H1 (cell line): Measurements from ENCODE around the gene SERPINE2. TPM values are rescaled to one million over a fixed set of nuclear protein-coding genes. Genes with fewer than 3 reads are reported as not detected.

ENCODE experiments used
- CTCF ChIA-PET: fragments of 300-600 bp; sonication (Branson Sonifier 250); formaldehyde crosslinking; loops from one replicate; lab custom pipeline; 2021; ENCODE audit not compliant: partially characterized antibody; lab: Charles Lee
- POLR2A ChIA-PET: fragments of 300-600 bp; sonication (Branson Sonifier 250); formaldehyde crosslinking; loops from one replicate; lab custom pipeline; 2021; ENCODE audit warnings: inconsistent platforms; ENCODE audit not compliant: partially characterized antibody; lab: Charles Lee
- DNase-seq, 2 experiments: peaks; one replicate each; pipeline versions ENCODE4 v3.0.0 to v3.0.0-alpha.2; 2010 to 2022; ENCODE audit warnings: low spot score in 2 of 2, low read depth in 1 of 2, mixed read lengths in 1 of 2
- FAIRE-seq: peaks from 2 replicates; lab custom pipeline; 2011; peaks lifted over from hg19 to GRCh38; lab: Jason Lieb, UNC
- H2AFZ ChIP-seq: 2 replicates; pipeline ENCODE4 v1.8.1; 2012; ENCODE audit warnings: low read length, inconsistent platforms
- H2AK5ac ChIP-seq: 2 replicates; pipeline ENCODE4 v1.6.1; 2013; ENCODE audit warnings: low read depth, low read length
- H2BK120ac ChIP-seq: replicated peaks from 2 replicates; pipeline ENCODE3; 2013; ENCODE audit warnings: low read depth, low read length, inconsistent platforms
- H2BK12ac ChIP-seq: 2 replicates; pipeline ENCODE4 v1.6.1; 2013; ENCODE audit warnings: low read depth, low read length
- H2BK15ac ChIP-seq: 2 replicates; pipeline ENCODE4 v1.6.1; 2013; ENCODE audit warnings: low read length
- H2BK20ac ChIP-seq: 2 replicates; pipeline ENCODE4 v1.6.1; 2013; ENCODE audit warnings: low read length
- H2BK5ac ChIP-seq: 2 replicates; pipeline ENCODE4 v1.6.1; 2013; ENCODE audit warnings: low read depth, low read length
- H3K14ac ChIP-seq: 2 replicates; pipeline ENCODE4 v1.6.1; 2013; ENCODE audit warnings: inconsistent platforms; ENCODE audit not compliant: insufficient read length
- H3K18ac ChIP-seq: 2 replicates; pipeline ENCODE4 v1.6.1; 2013; ENCODE audit warnings: low read length; ENCODE audit errors: extremely low read depth
- H3K23ac ChIP-seq: 2 replicates; pipeline ENCODE4 v1.6.1; 2013; ENCODE audit warnings: inconsistent platforms; ENCODE audit not compliant: insufficient read length
- H3K23me2 ChIP-seq: 2 replicates; pipeline ENCODE4 v1.6.1; 2013; ENCODE audit warnings: low read depth, low read length
- H3K27ac ChIP-seq: 2 replicates; pipeline ENCODE4 v1.6.1; 2011; ENCODE audit warnings: low read depth, low read length, inconsistent platforms
- H3K27me3 ChIP-seq, 4 experiments: replicated peaks in 1 of 4; 1 replicate in 1 of 4; 2 replicates in 3 of 4; pipeline versions ENCODE4 v1.6.1 to v1.8.1; 2011 to 2013; ENCODE audit warnings: low read length in 3 of 4, mild to moderate bottlenecking in 3 of 4, inconsistent platforms in 2 of 4, mixed read lengths in 2 of 4, moderate library complexity in 1 of 4; ENCODE audit not compliant: control insufficient read depth in 3 of 4, insufficient read depth in 3 of 4; ENCODE audit errors: extremely low read depth in 1 of 4
- H3K36me3 ChIP-seq, 4 experiments: 2 replicates each; pipeline versions ENCODE4 v1.6.1 to v1.8.1; 2011 to 2013; ENCODE audit warnings: mild to moderate bottlenecking in 4 of 4, low read length in 3 of 4, moderate library complexity in 2 of 4, control low read depth in 1 of 4, inconsistent platforms in 1 of 4; ENCODE audit not compliant: insufficient read depth in 4 of 4, control insufficient read depth in 2 of 4
- H3K4ac ChIP-seq: replicated peaks from 2 replicates; pipeline ENCODE3; 2013; ENCODE audit warnings: low read length, low read depth, mixed read lengths, inconsistent platforms; ENCODE audit not compliant: insufficient read length
- H3K4me1 ChIP-seq, 4 experiments: replicated peaks in 1 of 4; 1 replicate in 1 of 4; 2 replicates in 3 of 4; pipeline versions ENCODE4 v1.6.1 to v1.8.1; 2011 to 2013; ENCODE audit warnings: low read length in 3 of 4, inconsistent platforms in 2 of 4, mixed read lengths in 1 of 4; ENCODE audit not compliant: insufficient read depth in 4 of 4, control insufficient read depth in 3 of 4
- H3K4me2 ChIP-seq, 2 experiments: 2 replicates each; pipeline versions ENCODE4 v1.6.1 to v1.8.1; 2011 to 2013; ENCODE audit warnings: low read depth in 2 of 2, low read length in 2 of 2, control low read depth in 1 of 2, inconsistent platforms in 1 of 2, mild to moderate bottlenecking in 1 of 2; ENCODE audit not compliant: insufficient read depth in 1 of 2
- H3K4me3 ChIP-seq, 4 experiments: fragments of 200-600, 300-600 bp in 1 of 4; sonication (generic), shearing (Covaris generic), sonication (Bioruptor Twin) in 1 of 4; 2 replicates each; pipeline versions ENCODE4 v1.5.1 to v1.8.1; 2011 to 2016; ENCODE audit warnings: low read length in 4 of 4, low read depth in 3 of 4, control low read depth in 2 of 4, inconsistent platforms in 2 of 4, mild to moderate bottlenecking in 2 of 4, mixed read lengths in 1 of 4, moderate library complexity in 1 of 4; ENCODE audit not compliant: insufficient read depth in 2 of 4; ENCODE audit errors: extremely low read depth in 1 of 4
- H3K56ac ChIP-seq: replicated peaks from 2 replicates; pipeline ENCODE3; 2013; ENCODE audit warnings: low read depth, mild to moderate bottlenecking, mixed read lengths, low read length, inconsistent platforms; ENCODE audit not compliant: insufficient read length
- H3K79me1 ChIP-seq: 2 replicates; pipeline ENCODE4 v1.6.1; 2013; ENCODE audit warnings: low read depth, low read length, control low read depth
- H3K79me2 ChIP-seq, 2 experiments: 2 replicates each; pipeline versions ENCODE4 v1.6.1 to v1.8.1; 2012 to 2013; ENCODE audit warnings: low read length in 2 of 2, mild to moderate bottlenecking in 2 of 2, inconsistent platforms in 1 of 2; ENCODE audit not compliant: insufficient read depth in 2 of 2, control insufficient read depth in 1 of 2
- H3K9ac ChIP-seq, 4 experiments: replicated peaks in 1 of 4; 1 replicate in 1 of 4; 2 replicates in 3 of 4; pipeline versions ENCODE4 v1.6.1 to v1.8.1; 2011 to 2013; ENCODE audit warnings: low read depth in 3 of 4, low read length in 3 of 4, control low read depth in 2 of 4, mild to moderate bottlenecking in 2 of 4, moderate library complexity in 2 of 4, inconsistent platforms in 1 of 4; ENCODE audit errors: extremely low read depth in 1 of 4
- H3K9me3 ChIP-seq, 2 experiments: 2 replicates each; pipeline versions ENCODE4 v1.6.1 to v1.8.1; 2012 to 2013; ENCODE audit warnings: mild to moderate bottlenecking in 2 of 2, moderate library complexity in 2 of 2, control low read depth in 1 of 2, inconsistent platforms in 1 of 2, low read depth in 1 of 2, low read length in 1 of 2, mixed read lengths in 1 of 2; ENCODE audit not compliant: insufficient read depth in 2 of 2
- H4K20me1 ChIP-seq, 2 experiments: replicated peaks in 1 of 2; 2 replicates each; pipeline versions ENCODE3 to v1.8.1; 2011 to 2013; ENCODE audit warnings: inconsistent platforms in 2 of 2, low read length in 2 of 2, mild to moderate bottlenecking in 1 of 2; ENCODE audit not compliant: insufficient read depth in 2 of 2, control insufficient read depth in 1 of 2
- H4K5ac ChIP-seq: 2 replicates; pipeline ENCODE4 v1.6.1; 2013; ENCODE audit warnings: low read length, low read depth, mixed read lengths, inconsistent platforms; ENCODE audit not compliant: insufficient read length
- H4K8ac ChIP-seq: 2 replicates; pipeline ENCODE4 v1.8.0; 2013; ENCODE audit warnings: mild to moderate bottlenecking, moderate library complexity, low read length, inconsistent platforms; ENCODE audit not compliant: insufficient read depth; ENCODE audit errors: extremely low read depth
- H4K91ac ChIP-seq: replicated peaks from 2 replicates; pipeline ENCODE3; 2013; ENCODE audit warnings: low read length, mixed read lengths, inconsistent platforms; ENCODE audit not compliant: insufficient read length
- CTCF ChIP-seq, 3 experiments: IDR thresholded peaks; 1 replicate in 2 of 3; 2 replicates in 1 of 3; pipeline versions ENCODE4 v1.5.1 to v1.6.1; 2011; ENCODE audit warnings: low read length in 3 of 3, mild to moderate bottlenecking in 3 of 3, inconsistent platforms in 2 of 3, low read depth in 1 of 3, moderate library complexity in 1 of 3; ENCODE audit not compliant: insufficient read depth in 1 of 3; ENCODE audit errors: control extremely low read depth in 1 of 3
- KDM5A ChIP-seq: fragments of 200-600 bp; IDR thresholded peaks from 2 replicates; pipeline ENCODE4 v1.7.1; 2012; ENCODE audit warnings: mild to moderate bottlenecking, low read length, inconsistent platforms, mixed read lengths
- RAD21 ChIP-seq, 2 experiments: IDR thresholded peaks in 1 of 2; conservative IDR thresholded peaks in 1 of 2; 2 replicates each; pipeline ENCODE4 v1.6.1; 2011; ENCODE audit warnings: low read depth in 2 of 2, low read length in 2 of 2, improper control_type of control experiment in 1 of 2, inconsistent platforms in 1 of 2, mild to moderate bottlenecking in 1 of 2, moderate library complexity in 1 of 2
- WGBS, 2 experiments: shearing (Covaris generic) in 1 of 2; methylation state at CpG; one replicate each; pipeline versions ENCODE4 v1.1.6 to v1.1.7; 2013 to 2015; ENCODE audit warnings: low lambda C conversion rate in 2 of 2, mixed read lengths in 2 of 2, inconsistent platforms in 1 of 2, low coverage in 1 of 2, missing lambda C conversion rate in 1 of 2; ENCODE audit not compliant: insufficient replicate concordance in 2 of 2, insufficient coverage in 1 of 2, insufficient read length in 1 of 2; ENCODE audit errors: extremely low coverage in 1 of 2, missing lambda C conversion rate in 1 of 2; 5-methylcytosine and 5-hydroxymethylcytosine counted together
- polyA plus RNA-seq, 7 experiments: library from polyadenylated mRNA; depleted of rRNA in 3 of 7; stranded (reverse) in 5 of 7; unstranded in 2 of 7; fragments of >200 nt in 5 of 7; fragments of 200-250 nt in 2 of 7; gene quantifications; 1 replicate in 5 of 7; 2 replicates in 1 of 7; 4 replicates in 1 of 7; pipeline versions ENCODE4 v1.2.1 to v1.2.3, GENCODE V29; 2011 to 2013; ENCODE audit warnings: missing spikeins in 2 of 7, mixed read lengths in 2 of 7
- total RNA-seq: library from RNA; stranded (reverse); fragmentation: NEBNext Ultra II Directional; extraction: Animal tissue kit (Norgen Biotek cat#: 25700); gene quantifications from 2 replicates; pipeline ENCODE4 v1.2.1, GENCODE V29; 2021

SERPINE2 gene
- total and polyA plus RNA-seq, 2 of the 8 experiments (the other 6 are each of a cell fraction or from before 2014, with no cell fraction given), result 26.2 to 76.0 TPM

GRCh38 chr2:224058048-224058775, 19.1 kb upstream of the SERPINE2 start:
- Histone ChIP-seq H4K8ac (no peak overlapping the region), H3K56ac (no peak overlapping the region), H3K27ac (no peak overlapping the region), H4K5ac (no peak overlapping the region), H3K4ac (no peak overlapping the region), H3K23ac (no peak overlapping the region), H3K4me2 (no peak overlapping the region), H3K4me1 (no peaks in the 10 kb centered on the region), H3K9me3 (no peaks in the 10 kb centered on the region), H3K79me1 (no peaks in the 10 kb centered on the region), H3K79me2 (no peaks in the 10 kb centered on the region), H4K20me1 (no peaks in the 10 kb centered on the region), H4K91ac (no peak overlapping the region), H2BK15ac (no peak overlapping the region), H3K18ac (no peak overlapping the region), H3K27me3 (no peaks in the 10 kb centered on the region), H3K23me2 (no peaks in the 10 kb centered on the region; the same call in 1 of the 2 replicates), H3K9ac (no peak overlapping the region), H2BK12ac (no peak overlapping the region), H3K4me3 (no peak overlapping the region), H2BK120ac (no peak overlapping the region), H2BK5ac (no peak overlapping the region), H3K14ac (no peak overlapping the region), H2AFZ (no peak overlapping the region), H2AK5ac (no peak overlapping the region), H3K36me3 (no peaks in the 10 kb centered on the region), H2BK20ac (no peak overlapping the region)
- FAIRE-seq (no peak), DNase-seq (no peak)
- 79% methylated on average over 2 of the region's 2 CpGs; no CpG with 5 or more reads in 1 of the 2 experiments for WGBS, 2 experiments
- CTCF ChIA-PET, result interaction anchor here (0.8 to 3.5 kb wide), 20 partner anchors 9 to 225 kb away, joined by 3 to 33 read pairs (median 4); partner anchors contain the start of gene SERPINE2
- POLR2A ChIA-PET, result interaction anchor here (0.7 kb wide), 1 partner anchor 94 kb away, joined by 3 read pairs; no protein-coding TSS in a partner anchor
- TF ChIP-seq KDM5A, result no peak
- peak; percentile 31 to 46 for TF ChIP-seq RAD21 (IDR thresholded peaks at IDR 0.05 in 1 of 2, conservative IDR thresholded peaks at IDR 0.05 in 1 of 2; ENCODE audit: low read depth in 2 of 2, low read length in 2 of 2)
- peak; percentile 25 to 56 (median 37); a peak in 3 of 4 replicates for TF ChIP-seq CTCF (IDR thresholded peaks at IDR 0.05; ENCODE audit: control extremely low read depth in 1 of 3, insufficient read depth in 1 of 3, low read depth in 1 of 3, low read length in 3 of 3)
